T-helper 1 cell treated with Interleukin-12 subunit alpha and Interleukin-12 subunit beta and Interleukin-4 antibody, amounts not matched to agents 30 μg/mL and 1 μg/mL, for 36 hours (primary cell): ENCODE results near the gene NUFIP1.

ENCODE experiments used
- H3K27ac Mint-ChIP-seq: one replicate; pipeline ENCODE4 v1.8.0; 2021; ENCODE audit warnings: mild to moderate bottlenecking, mixed read lengths
- H3K27me3 Mint-ChIP-seq: one replicate; pipeline ENCODE4 v1.8.0; 2021; ENCODE audit warnings: low read depth, mixed read lengths
- H3K36me3 Mint-ChIP-seq: one replicate; pipeline ENCODE4 v1.8.0; 2021; ENCODE audit warnings: low read depth, mixed read lengths
- H3K4me1 Mint-ChIP-seq: one replicate; pipeline ENCODE4 v1.8.0; 2021; ENCODE audit warnings: low read depth, mixed read lengths
- H3K4me3 Mint-ChIP-seq: one replicate; pipeline ENCODE4 v1.8.0; 2021; ENCODE audit warnings: mild to moderate bottlenecking, moderate library complexity, mixed read lengths
- H3K9me3 Mint-ChIP-seq: one replicate; pipeline ENCODE4 v1.8.0; 2021; ENCODE audit warnings: mixed read lengths

Gene NUFIP1

GRCh38 chr13:44976949-44977583 is 12.2 kb downstream of the NUFIP1 start:
- Mint-ChIP-seq H3K9me3 (no peaks in the 10 kb centered on the region), H3K4me3 (no peak overlapping the region), H3K27me3 (no peaks in the 10 kb centered on the region), H3K4me1 (no peaks in the 10 kb centered on the region), H3K27ac (no peak overlapping the region), H3K36me3 (peaks cover 4% of the 10 kb centered on the region)

GRCh38 chr13:44976196-44976595 is 13.1 kb downstream of the NUFIP1 start:
- H3K36me3 Mint-ChIP-seq = peaks cover 5% of the 10 kb centered on the region
- H3K27me3 Mint-ChIP-seq = no peaks in the 10 kb centered on the region
- H3K4me3 Mint-ChIP-seq = no peak overlapping the region
- H3K9me3 Mint-ChIP-seq = no peaks in the 10 kb centered on the region
- H3K4me1 Mint-ChIP-seq = no peaks in the 10 kb centered on the region
- H3K27ac Mint-ChIP-seq = no peak overlapping the region

GRCh38 chr13:44974056-44974793 is 15.0 kb downstream of the NUFIP1 start:
- H3K27ac Mint-ChIP-seq = no peak overlapping the region
- no peaks in the 10 kb centered on the region for H3K27me3 Mint-ChIP-seq
- H3K36me3 Mint-ChIP-seq = peaks cover 5% of the 10 kb centered on the region
- no peaks in the 10 kb centered on the region for H3K9me3 Mint-ChIP-seq
- no peak overlapping the region for H3K4me3 Mint-ChIP-seq
- no peaks in the 10 kb centered on the region for H3K4me1 Mint-ChIP-seq

GRCh38 chr13:44972956-44973581 is 16.2 kb downstream of the NUFIP1 start:
- H3K27me3 Mint-ChIP-seq = no peaks in the 10 kb centered on the region
- H3K27ac Mint-ChIP-seq = no peak overlapping the region
- H3K4me3 Mint-ChIP-seq = no peak overlapping the region
- H3K36me3 Mint-ChIP-seq = peaks cover 4% of the 10 kb centered on the region
- H3K4me1 Mint-ChIP-seq = peaks cover 2% of the 10 kb centered on the region
- H3K9me3 Mint-ChIP-seq = no peaks in the 10 kb centered on the region

GRCh38 chr13:44971656-44972595 is 17.3 kb downstream of the NUFIP1 start:
- H3K27ac Mint-ChIP-seq = no peak overlapping the region
- no peak overlapping the region for H3K4me3 Mint-ChIP-seq
- H3K4me1 Mint-ChIP-seq = peaks cover 2% of the 10 kb centered on the region
- H3K36me3 Mint-ChIP-seq = peaks cover 4% of the 10 kb centered on the region
- H3K27me3 Mint-ChIP-seq = no peaks in the 10 kb centered on the region
- H3K9me3 Mint-ChIP-seq = no peaks in the 10 kb centered on the region

- H3K27me3 Mint-ChIP-seq = no peaks in the 10 kb centered on the region
- H3K4me1 Mint-ChIP-seq = peaks cover 3% of the 10 kb centered on the region
- H3K9me3 Mint-ChIP-seq = no peaks in the 10 kb centered on the region
- peaks cover 13% of the 10 kb centered on the region for H3K36me3 Mint-ChIP-seq
- no peak overlapping the region for H3K4me3 Mint-ChIP-seq
- no peak overlapping the region for H3K27ac Mint-ChIP-seq
These were observed 19.5 kb downstream of the NUFIP1 start for GRCh38 chr13:44969551-44970484.

- no peaks in the 10 kb centered on the region for H3K27me3 Mint-ChIP-seq
- peaks cover 3% of the 10 kb centered on the region for H3K4me1 Mint-ChIP-seq
- no peaks in the 10 kb centered on the region for H3K9me3 Mint-ChIP-seq
- peaks cover 26% of the 10 kb centered on the region for H3K36me3 Mint-ChIP-seq
- no peak overlapping the region for H3K27ac Mint-ChIP-seq
- no peak overlapping the region for H3K4me3 Mint-ChIP-seq
These were observed 20.8 kb downstream of the NUFIP1 start for GRCh38 chr13:44968434-44968815.

GRCh38 chr13:44967704-44968433 is 21.4 kb downstream of the NUFIP1 start:
- Mint-ChIP-seq H3K27me3 (no peaks in the 10 kb centered on the region), H3K4me3 (no peak overlapping the region), H3K36me3 (peaks cover 30% of the 10 kb centered on the region), H3K27ac (no peak overlapping the region), H3K9me3 (peaks cover 5% of the 10 kb centered on the region), H3K4me1 (peaks cover 3% of the 10 kb centered on the region)

- peaks cover 18% of the 10 kb centered on the region for H3K9me3 Mint-ChIP-seq
- no peaks in the 10 kb centered on the region for H3K27me3 Mint-ChIP-seq
- peaks cover 42% of the 10 kb centered on the region for H3K36me3 Mint-ChIP-seq
- no peak overlapping the region for H3K4me3 Mint-ChIP-seq
- H3K27ac Mint-ChIP-seq = no peak overlapping the region
- H3K4me1 Mint-ChIP-seq = peaks cover 2% of the 10 kb centered on the region
These were observed 27.3 kb downstream of the NUFIP1 start for GRCh38 chr13:44961997-44962396.

- Mint-ChIP-seq H3K27me3 (no peaks in the 10 kb centered on the region), H3K36me3 (no peaks in the 10 kb centered on the region), H3K4me1 (no peaks in the 10 kb centered on the region), H3K9me3 (no peaks in the 10 kb centered on the region), H3K4me3 (no peak overlapping the region), H3K27ac (no peak overlapping the region)
These were observed 33.9 kb downstream of the NUFIP1 start for GRCh38 chr13:44955406-44955805.

GRCh38 chr13:44954224-44954623 is 35.0 kb downstream of the NUFIP1 start:
- H3K27me3 Mint-ChIP-seq = no peaks in the 10 kb centered on the region
- no peaks in the 10 kb centered on the region for H3K4me1 Mint-ChIP-seq
- H3K9me3 Mint-ChIP-seq = no peaks in the 10 kb centered on the region
- no peak overlapping the region for H3K4me3 Mint-ChIP-seq
- no peak overlapping the region for H3K27ac Mint-ChIP-seq
- H3K36me3 Mint-ChIP-seq = no peaks in the 10 kb centered on the region

GRCh38 chr13:44952671-44953070 is 36.6 kb downstream of the NUFIP1 start:
- H3K27me3 Mint-ChIP-seq = no peaks in the 10 kb centered on the region
- H3K27ac Mint-ChIP-seq = no peak overlapping the region
- no peaks in the 10 kb centered on the region for H3K9me3 Mint-ChIP-seq
- H3K4me1 Mint-ChIP-seq = no peaks in the 10 kb centered on the region
- peaks cover 3% of the 10 kb centered on the region for H3K36me3 Mint-ChIP-seq
- no peak overlapping the region for H3K4me3 Mint-ChIP-seq

- Mint-ChIP-seq H3K4me3 (no peak overlapping the region), H3K9me3 (no peaks in the 10 kb centered on the region), H3K27ac (no peak overlapping the region), H3K36me3 (peaks cover 3% of the 10 kb centered on the region), H3K27me3 (no peaks in the 10 kb centered on the region), H3K4me1 (no peaks in the 10 kb centered on the region)
These were observed 38.1 kb downstream of the NUFIP1 start for GRCh38 chr13:44951184-44951583.
